ENCODE results near the gene POLR3K.
"Not testable (repeated sequence)": the region's sequence is repeated elsewhere in the genome, so short reads cannot be mapped to it uniquely, and the experiment has no call there.

Gene POLR3K

DNA sequence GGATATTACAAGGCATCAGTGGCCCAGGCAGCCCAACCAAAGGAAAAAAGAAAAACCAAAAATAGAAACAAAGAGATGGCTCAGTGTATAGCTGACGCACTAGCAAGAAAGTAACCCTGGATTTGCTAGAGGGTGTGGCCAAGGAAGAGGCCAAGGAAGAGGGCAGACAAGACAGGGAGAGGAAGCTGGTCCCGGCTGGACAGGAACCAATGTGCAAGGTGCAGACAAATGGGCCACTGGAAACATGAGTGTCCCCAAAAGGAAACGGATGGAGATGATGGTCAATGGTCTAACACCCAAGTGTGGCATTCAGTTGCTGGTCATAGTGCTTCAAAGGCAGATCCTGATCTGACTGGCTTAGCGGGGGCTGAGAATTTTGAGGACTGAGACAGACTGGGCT is 10.7 kb downstream of the POLR3K start:
- DNase-seq (ENCODE audit: low spot score) = no peak

DNA sequence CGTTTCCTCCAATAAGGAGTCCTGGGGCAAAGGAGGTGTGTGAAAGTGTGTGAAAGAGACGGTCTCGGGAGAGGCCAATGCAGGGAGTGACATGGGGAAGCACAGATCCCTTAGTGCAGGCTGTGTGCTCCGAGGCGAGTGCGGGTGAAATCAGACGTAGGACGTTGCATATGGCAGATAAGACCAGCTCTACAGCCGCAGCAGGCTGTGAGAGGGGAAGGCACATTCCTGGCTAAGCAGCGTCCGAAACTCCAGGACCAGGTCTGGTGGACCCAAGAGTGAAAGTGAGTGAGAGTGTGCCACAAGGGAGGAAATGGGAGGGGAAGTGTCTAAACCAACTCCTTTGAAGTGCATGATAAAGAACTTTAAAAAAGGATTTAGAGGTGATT is 11.3 kb downstream of the POLR3K start:
- DNase-seq (ENCODE audit: low spot score) = no peak

DNA sequence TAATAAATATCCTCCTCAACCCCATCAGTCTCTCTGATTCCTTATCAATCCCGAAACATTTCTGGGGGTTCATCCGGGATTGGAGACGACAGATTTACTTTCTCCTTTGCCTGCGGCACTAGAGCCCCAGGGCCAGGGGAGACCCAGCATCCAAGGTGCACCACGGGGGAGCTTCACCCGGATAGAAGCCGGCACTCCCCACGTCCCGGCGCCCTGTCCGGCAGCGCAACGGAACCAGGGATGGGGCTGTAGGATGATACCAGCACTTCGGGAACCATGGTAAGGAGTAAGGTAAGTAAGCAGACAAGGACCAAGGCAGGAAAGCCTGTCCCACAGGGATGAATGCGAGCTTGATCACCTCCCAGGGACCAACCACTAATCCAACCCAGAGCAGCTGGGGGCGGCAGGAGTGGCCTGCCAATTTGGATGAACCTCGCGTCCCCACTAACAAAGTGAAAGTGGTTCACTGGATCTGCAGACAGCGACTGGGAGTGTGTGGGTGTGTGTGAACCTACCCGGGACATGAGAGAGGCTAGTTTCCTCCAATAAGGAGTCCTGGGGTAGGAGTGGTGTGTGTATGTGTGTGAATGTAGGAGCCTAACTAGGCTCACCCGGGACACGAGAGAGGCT is 11.9 kb downstream of the POLR3K start:
- DNase-seq (ENCODE audit: low spot score) = no peak

DNA sequence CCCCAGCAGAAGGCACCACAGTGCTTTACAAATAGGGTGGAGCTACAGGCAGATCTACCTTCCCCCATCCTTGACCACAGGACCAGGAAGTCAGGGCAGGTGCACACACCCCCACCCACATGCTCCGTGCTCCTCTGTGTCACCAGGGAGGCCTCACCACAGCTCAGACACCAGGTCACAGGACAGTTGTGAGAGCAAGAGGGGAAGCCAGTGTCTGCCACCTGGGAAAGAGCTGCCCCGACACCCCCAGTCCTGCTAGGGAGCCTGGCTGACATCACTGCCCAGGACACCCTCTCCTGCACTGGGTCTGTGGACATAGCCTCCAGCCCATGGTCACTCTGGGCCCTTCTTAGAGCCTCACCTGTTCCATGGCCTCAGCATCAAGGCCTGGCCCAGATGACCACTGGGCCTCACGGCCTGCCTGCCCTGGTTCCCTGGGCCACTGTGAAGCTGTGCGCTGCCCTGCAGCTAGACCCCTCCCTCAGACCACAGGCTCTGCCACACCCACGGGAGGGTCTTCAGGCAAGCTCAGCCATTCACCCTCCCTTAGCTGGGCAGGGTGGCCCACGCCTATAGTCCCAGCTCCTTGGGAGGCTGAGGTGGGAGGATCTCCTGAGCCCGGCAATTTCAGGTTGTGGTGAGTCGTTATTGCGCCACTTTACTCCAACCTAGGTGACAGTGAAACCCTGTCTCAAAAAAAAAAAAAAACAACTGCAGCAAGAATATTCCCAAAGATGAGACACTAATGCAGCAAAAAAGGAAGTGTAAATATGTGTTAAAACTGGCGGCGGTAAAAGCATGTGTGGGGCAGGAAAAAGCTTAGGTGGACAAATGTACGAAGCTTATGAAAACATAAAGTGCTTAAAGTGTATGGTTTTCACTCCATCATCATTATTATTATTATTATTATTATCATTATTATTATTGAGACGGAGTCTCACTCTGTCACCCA is 14.2 kb downstream of the POLR3K start:
- DNase-seq (ENCODE audit: low spot score) = peak; percentile 92

DNA sequence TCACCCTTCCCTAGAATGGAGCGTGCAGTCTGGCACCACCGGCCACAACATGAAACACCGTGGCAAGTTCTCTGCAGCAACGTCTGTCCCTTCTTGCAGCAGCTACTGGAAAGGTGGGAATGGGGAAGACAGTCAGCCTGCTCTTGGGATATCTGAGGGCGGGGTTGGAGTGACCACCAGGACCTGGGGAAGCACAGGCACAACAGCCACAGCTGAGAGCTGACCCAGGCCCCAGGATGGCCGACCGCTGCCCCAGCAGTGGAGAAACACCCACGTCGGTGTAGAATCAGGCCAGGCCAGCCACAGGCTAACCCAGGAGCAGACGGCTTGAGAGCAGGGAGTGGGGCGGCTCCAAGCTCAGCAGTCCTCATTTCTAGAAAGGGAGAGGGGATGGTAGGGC is 15.2 kb downstream of the POLR3K start:
- not testable (repeated sequence) for DNase-seq (ENCODE audit: low spot score)

DNA sequence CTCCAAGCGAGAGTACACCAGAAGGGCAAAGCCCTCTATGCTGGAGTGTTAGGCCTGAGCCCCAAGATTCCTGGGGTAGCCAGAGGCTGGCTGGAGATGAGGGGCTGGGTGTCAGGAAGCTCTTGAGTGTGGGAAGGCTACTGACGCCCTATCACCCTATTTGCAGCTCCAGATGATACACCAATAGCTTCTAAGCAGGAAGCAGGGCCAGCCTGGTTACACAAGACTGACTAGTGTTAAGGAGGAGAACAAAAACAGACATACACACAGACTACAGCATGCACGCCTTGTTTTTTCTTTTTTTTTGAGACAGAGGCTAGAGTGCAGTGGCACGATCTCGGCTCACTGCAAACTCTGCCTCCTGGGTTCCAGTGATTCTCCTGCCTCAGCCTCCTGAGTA is 15.9 kb downstream of the POLR3K start:
- no peak for DNase-seq (ENCODE audit: low spot score)

DNA sequence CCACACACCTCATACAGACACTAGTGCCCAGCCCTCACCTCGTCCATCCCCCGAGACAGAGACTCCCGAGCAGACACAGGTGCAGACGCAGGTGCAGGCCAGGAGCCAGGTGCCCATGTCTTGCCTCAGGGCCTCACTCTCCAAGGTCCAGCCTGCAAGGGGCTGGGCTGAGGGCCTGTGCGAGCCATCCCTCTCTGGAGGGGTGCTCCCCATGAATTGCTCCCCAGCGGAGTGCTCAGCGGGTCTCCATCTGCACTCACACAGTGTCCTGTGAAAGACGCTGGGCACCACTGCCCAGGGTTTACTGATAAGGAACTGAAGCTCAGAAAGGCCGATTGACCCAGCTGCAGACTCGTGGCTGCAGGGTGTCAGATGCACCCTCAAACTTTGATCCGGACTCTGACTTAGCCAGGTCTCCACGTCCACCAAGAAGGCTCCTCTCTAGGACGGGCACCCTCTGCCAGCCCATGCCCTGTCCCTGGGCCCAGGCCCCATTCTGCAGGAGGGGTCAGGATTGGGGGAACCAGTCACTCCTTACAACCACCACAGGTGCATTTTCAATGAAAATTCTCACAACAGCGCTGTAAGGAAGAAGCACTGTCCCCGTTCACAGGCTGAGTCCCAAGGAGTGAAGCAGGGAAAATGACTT is 16.9 kb downstream of the POLR3K start:
- no peak for DNase-seq (ENCODE audit: low spot score)

DNA sequence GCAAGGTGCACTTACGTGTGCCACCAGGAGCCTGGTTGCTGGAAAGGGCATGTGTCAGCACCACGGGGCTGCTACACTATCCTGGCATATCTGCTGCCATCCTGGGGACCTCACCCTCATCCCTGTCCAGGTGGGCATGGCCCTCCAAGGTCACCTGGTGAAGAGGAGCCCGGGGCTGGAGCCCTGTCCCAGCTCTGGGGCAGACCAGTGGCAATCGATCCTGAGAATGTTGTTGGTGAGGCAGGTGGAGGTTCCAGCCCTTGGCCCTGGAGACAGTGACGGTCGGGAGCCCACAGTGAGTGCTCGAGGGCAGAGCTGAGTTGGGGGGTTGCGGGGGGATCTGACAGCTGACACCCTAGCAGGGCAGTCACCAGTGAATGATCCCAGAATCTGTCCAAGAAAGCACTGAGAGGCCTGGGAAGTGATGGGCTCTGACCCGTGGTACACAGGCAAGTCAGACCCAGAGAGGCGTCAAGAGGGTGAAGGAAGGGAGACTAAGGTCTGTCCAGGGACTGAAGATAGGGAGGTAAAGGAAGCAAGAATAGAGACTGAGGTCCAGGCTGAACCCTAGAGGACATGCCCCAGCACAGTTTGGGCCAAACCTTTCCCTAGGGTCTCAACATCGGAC is 17.6 kb downstream of the POLR3K start:
- no peak for DNase-seq (ENCODE audit: low spot score)

DNA sequence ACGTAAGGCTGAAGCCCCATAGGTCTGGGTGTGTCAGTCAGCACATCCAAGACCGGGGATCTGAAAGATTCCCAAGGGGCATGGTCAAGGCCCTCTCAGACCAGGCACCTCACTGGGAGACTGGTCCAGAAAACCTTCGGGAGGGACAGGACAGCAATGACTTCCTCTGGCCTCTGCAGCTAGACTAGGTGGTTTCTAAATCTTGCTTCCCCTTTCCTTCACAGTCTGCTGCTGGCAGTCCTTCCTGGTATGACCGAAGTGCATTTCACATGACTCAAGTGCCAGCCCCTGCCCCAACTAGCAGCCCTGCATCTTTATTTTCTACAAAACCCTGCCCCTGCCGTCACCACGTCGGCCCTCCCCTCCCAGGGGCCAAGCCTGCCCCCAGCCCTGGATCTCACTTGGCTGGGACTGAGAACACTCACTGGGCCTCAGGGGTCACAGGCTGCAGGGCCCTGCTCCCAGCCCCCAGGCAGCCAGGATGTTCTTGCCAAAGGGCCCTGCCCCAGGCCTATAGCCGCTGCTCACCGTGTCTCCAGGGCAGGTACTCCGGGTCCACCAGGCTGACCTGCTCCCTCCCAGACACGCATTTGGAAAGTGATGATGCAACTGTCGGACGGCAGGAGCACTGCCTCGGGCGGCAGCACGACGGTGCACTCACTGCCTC is 18.3 kb downstream of the POLR3K start:
- DNase-seq (ENCODE audit: low spot score) = no peak

DNA sequence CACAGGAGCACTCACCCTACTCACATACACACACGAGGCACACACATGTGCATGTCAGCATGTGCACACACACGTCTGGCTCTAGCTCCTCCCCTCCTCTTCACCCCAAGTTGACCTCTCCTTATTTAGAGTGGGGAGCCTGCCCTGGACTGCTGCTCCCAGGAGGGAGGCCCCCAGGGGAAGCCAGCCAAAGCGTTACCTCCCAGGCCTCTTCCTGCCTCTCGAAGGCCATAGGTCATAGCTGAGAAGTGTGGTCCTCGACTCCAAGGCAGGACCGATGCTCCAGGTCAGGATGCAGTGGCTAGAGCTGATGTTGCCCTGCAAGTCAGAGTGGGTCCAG is 18.8 kb downstream of the POLR3K start:
- DNase-seq (ENCODE audit: low spot score) = no peak

DNA sequence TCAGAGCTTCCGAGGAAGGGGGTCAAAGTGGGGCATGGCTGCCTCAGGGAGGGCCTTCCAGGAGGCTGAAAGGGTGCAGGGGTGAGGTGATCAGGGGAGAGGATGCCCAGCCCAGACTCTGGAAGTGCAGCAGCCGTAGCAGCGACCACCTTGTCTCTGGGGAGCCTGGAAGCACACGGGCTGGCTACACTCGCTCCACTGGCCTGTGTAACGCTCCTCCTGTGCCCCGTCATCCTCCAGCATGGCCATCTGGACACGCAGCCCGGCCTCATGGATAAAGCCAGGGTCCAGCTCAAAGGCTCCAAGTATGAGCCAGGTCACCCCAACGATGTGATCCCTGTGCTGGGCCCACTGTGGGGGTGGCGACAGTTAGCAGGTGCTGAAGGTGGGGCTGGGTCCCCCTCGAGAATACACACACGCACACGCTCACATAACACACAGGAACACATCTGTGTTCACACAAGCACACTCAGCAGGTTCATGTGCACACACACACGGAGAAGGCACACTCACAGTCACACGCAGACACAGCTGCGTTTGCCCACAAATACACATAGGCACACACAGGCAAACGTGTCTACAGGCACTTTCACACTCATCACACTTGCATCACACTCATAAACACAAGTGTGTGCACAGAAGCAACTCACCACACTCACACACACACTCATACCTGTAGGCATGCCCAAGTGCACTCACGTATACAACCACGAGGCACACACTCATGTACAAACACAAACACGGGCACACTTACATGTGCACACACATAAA is 19.3 kb downstream of the POLR3K start:
- DNase-seq (ENCODE audit: low spot score) = no peak

DNA sequence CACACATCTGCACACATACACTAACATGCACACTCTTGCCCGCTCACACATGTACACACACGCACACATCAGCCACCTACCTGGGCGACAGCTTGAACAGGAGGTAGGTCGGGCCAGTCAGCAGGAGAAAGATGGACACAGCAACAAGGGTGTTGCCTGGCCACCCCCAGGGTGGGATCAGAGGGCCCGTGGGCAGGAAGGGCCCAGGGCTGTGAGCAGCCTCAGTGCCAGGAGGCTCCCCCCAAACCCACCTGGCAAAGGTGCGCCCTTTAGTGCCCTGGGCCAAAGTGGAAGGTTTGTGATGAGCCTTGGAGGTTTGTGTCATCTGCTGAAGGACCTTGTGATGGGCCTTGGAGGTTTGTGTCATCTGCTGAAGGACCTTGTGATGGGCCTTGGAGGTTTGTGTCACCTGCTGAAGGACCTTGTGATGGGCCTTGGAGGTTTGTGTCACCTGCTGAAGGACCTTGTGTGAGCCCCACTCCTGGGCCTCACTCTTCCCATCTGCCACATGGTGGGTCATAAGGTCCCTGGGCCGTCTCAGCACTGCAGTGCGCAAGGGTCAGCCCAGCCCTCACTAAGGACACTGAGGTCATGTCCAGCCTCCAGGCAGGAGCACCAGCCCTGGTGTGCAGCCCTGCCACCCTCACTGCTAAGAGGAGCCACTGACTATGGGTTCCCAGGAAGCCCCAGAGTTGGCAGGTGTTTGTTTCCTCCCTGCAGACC is 20.1 kb downstream of the POLR3K start:
- not testable (repeated sequence) for DNase-seq (ENCODE audit: low spot score)

DNA sequence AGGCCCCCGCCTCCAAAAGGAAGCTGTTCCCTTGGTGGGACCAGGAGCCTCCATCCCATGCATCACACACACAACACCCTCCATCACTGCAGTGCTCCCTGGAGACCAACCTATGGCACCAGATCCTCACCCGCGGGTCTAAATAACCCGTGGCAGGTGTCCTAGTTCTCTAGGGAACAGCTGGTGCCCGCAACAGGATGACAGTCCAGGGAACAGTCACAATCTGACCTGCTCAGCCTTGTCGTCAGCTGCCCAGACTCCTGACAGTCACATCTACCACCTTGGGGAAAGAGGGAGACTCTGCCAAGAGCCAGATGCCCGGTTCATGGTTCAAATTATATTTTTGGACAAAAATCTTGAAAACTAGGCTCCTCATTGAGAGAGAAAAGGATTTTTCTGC is 22.8 kb downstream of the POLR3K start:
- DNase-seq (ENCODE audit: low spot score) = not testable (repeated sequence)

DNA sequence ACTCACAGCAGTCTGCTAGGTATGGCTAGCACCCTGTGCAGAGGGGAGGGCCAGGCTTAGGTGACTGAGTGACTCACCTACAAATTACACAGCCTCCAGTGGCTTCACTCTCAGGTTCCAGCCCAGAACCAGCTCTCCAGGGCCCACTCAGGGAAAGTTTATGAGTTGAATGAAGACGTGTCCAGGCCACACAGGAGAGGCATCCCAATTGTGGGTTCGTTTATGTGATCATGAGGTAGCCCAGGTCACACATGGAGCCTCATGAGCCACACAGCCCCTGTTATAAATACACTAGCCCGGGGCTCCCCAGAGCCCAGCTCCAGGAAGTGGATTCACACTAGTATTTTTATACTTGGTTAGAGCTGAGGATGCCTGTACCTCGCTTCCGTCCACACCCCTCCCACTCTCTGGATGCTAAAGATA is 27.5 kb downstream of the POLR3K start:
- not testable (repeated sequence) for DNase-seq (ENCODE audit: low spot score)

DNA sequence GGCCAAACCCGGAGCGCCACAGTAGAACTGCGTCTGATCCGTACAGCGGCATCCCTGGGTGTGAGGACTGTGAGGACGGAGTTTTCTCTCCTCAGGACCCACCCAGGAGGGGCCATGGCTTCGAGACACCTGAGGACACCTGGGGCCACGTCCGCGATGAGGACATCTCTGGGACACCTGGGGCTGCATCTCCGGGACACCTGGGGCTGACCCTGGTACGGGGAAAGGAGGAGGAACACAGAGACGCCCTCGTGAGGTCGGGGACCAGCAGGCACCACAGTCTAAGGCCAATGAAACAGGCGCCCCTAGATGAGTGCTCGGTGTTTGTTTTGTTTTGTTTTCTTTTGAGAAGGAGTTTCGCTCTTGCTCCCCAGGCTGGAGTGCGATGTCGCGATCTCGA is 29.3 kb downstream of the POLR3K start:
- DNase-seq (ENCODE audit: low spot score) = not testable (repeated sequence)

DNA sequence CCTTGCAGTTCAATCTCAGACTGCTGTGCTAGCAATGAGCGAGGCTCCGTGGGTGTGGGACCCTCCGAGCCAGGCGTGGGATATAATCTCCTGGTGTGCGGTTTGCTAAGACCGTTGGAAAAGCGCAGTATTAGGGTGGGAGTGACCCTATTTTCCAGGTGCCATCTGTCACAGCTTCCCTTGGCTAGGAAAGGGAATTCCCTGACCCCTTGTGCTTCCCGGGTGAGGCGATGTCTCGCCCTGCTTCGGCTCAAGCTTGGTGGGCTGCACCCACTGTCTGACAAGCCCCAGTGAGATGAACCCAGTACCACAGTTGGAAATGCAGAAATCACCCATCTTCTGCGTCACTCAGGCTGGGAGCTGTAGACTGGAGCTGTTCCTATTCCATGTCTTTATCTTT is 32.5 kb downstream of the POLR3K start:
- not testable (repeated sequence) for DNase-seq (ENCODE audit: low spot score)

DNA sequence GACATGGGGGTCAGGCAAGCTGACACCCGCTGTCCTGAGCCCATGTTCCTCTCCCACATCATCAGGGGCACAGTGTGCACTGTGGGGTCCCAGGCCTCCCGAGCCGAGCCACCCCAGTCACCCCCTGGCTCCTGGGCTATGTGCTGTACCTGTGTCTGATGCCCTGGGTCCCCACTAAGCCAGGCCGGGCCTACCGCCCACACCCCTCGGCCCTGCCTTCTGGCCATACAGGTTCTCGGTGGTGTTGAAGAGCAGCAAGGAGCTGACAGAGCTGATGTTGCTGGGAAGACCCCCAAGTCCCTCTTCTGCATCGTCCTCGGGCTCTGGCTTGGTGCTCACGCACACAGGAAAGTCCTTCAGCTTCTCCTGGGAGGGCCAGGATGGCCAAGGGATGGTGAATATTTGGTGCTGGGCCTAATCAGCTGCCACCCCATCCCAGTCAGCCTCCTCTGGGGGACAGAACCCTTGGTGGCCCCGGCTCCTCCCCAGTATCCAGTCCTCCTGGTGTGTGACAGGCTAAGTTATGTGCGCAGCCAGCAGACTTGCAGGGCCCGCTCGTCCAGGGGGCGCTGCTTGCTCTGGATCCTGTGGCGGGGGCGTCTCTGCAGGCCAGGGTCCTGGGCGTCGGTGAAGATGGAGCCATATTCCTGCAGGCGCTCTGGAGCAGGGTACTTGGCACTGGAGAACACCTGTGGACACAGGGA is 36.2 kb downstream of the POLR3K start:
- not testable (repeated sequence) for DNase-seq (ENCODE audit: low spot score)

DNA sequence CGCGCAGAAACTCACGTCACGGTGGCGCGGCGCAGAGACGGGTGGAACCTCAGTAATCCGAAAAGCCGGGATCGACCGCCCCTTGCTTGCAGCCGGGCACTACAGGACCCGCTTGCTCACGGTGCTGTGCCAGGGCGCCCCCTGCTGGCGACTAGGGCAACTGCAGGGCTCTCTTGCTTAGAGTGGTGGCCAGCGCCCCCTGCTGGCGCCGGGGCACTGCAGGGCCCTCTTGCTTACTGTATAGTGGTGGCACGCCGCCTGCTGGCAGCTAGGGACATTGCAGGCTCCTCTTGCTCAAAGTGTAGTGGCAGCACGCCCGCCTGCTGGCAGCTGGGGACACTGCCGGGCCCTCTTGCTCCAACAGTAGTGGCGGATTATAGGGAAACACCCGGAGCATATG is 42.6 kb downstream of the POLR3K start:
- DNase-seq (ENCODE audit: low spot score) = not testable (repeated sequence)

DNA sequence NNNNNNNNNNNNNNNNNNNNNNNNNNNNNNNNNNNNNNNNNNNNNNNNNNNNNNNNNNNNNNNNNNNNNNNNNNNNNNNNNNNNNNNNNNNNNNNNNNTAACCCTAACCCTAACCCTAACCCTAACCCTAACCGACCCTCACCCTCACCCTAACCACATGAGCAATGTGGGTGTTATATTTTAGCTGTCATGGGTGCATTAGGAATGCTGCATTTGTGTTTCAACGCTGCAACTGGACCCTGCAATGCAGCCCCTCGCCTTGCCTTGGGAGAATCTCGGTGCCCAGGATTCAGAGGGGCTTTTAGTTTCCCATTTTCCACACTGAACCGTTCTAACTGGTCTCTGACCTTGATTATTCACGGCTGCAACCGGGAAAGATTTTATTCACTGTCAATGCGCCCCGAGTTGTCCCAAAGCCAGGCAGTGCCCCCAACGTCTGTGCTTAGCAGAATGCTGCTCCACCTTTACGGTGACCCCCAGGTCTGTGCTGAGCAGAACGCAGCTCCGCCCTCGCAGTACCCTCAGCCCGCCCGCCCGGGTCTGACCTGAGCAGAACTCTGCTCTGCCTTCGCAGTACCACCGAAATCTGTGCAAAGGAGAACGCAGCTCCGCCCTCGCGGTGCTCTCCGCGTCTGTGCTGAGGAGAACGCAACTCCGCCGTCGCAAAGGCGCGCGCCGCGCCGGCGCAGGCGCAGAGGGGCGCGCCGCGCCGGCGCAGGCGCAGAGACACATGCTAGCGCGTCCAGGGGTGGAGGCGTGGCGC is 43.3 kb downstream of the POLR3K start:
- DNase-seq (ENCODE audit: low spot score) = peak; percentile 17
